ENCODE results near the gene VPS29.

- TF ChIP-seq EP300 (IDR thresholded peaks at IDR 0.05) (no peak), POLR2A (IDR thresholded peaks at IDR 0.05) (no peak), CTCF (IDR thresholded peaks at IDR 0.05) (no peak)
Observed at GRCh38 chr12:110453569-110454296, 48.2 kb downstream of the VPS29 start.

Measured in stomach (tissue), 4 donors.